SK-N-SH treated with all-trans-retinoic acid at 6 μM for 48 hours (cell line): ENCODE data around the gene ZFYVE1.

Experiments
- BACH2 ChIP-seq: fragments of 250-450 bp; sonication (Bioruptor Pico); IDR thresholded peaks from 2 replicates; pipeline ENCODE4 v1.9.0; 2021; ENCODE audit warnings: mild to moderate bottlenecking, borderline replicate concordance
- CSRNP3 ChIP-seq: fragments of 250-450 bp; sonication (Bioruptor Pico); IDR thresholded peaks from 2 replicates; pipeline ENCODE4 v1.5.1; 2021; ENCODE audit warnings: mild to moderate bottlenecking, moderate library complexity
- ESRRG ChIP-seq: fragments of 250-450 bp; sonication (Bioruptor Pico); IDR thresholded peaks from 2 replicates; pipeline ENCODE4 v1.6.1; 2021; ENCODE audit warnings: mild to moderate bottlenecking
- TSHZ2 ChIP-seq: fragments of 250-450 bp; sonication (Bioruptor Pico); IDR thresholded peaks from 2 replicates; pipeline ENCODE4 v1.5.0; 2020; ENCODE audit warnings: mild to moderate bottlenecking, moderate library complexity
- ZFP30 ChIP-seq: fragments of 450-650 bp; formaldehyde crosslinking; IDR thresholded peaks from 2 replicates; pipeline ENCODE4 v1.5.0; 2022; ENCODE audit warnings: mild to moderate bottlenecking, moderate library complexity

- no peak for TF ChIP-seq BACH2 (CRISPR knock-in tag)
- TF ChIP-seq CSRNP3 (CRISPR knock-in tag) = no peak
- TF ChIP-seq ZFP30 (CRISPR knock-in tag) = no peak
- no peak for TF ChIP-seq TSHZ2 (CRISPR knock-in tag)
- no peak for TF ChIP-seq ESRRG
These were observed 12.8 kb downstream of the ZFYVE1 start for GRCh38 chr14:73014105-73014504.
